ENCODE measurements around the gene EGFLAM.

- TF ChIP-seq POLR2AphosphoS5 (IDR thresholded peaks at IDR 0.05; ENCODE audit: borderline replicate concordance, low read depth, low read length) (no peak), EZH2 (IDR thresholded peaks at IDR 0.05) (no peak)
Measured at GRCh38 chr5:38295751-38296150, 37.4 kb downstream of the EGFLAM start.

Data from SK-N-MC (cell line).